ENCODE measurements around the gene NPSR1.

GRCh38 chr7:34677491-34677890, 19.5 kb downstream of the NPSR1 start:
- TF ChIP-seq POLR2A (IDR thresholded peaks at IDR 0.05; ENCODE audit: low read depth) (no peak), CTCF (IDR thresholded peaks at IDR 0.05) (no peak)
